Fibroblast of skin of left biceps (primary cell): ENCODE results near the gene PILRB.
A peak's percentile ranks its signal among the peaks of the same experiment; 100 is the strongest.
"Not testable (repeated sequence)": the region's sequence is repeated elsewhere in the genome, so short reads cannot be mapped to it uniquely, and the experiment has no call there.

Experiments used
- DNase-seq, 2 experiments: peaks; one replicate each; pipeline ENCODE4 v3.0.0-alpha.2; 2013; ENCODE audit warnings: low read depth in 2 of 2

The PILRB gene

DNA sequence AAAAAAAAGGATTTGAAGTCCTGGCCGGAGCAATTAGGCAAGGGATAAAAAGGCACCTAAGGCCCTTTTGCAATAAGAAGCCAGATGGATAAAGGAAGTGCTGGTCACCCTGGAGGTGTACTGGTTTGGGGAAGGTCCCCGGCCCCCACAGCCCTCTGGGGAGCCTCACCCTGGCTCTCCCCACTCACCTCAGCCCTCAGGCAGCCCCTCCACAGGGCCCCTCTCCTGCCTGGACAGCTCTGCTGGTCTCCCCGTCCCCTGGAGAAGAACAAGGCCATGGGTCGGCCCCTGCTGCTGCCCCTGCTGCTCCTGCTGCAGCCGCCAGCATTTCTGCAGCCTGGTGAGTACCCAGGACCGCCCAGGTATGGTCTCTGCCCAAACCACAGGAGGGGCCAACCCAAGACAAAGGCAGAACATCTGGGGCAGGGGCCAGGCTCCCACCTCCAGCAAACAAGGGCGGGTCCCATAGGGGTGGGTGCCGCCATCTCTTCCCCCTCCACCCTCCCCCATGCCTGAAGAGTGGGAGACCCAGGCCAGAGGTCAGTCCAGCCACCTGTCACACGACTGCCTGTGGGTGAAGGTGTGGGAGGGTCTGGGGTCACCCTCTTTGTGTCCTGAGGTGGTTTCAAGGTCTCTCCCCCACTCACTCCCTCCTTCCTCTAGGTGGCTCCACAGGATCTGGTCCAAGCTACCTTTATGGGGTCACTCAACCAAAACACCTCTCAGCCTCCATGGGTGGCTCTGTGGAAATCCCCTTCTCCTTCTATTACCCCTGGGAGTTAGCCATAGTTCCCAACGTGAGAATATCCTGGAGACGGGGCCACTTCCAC lies at the start of gene PILRB:
TSS of gene PILRB (plus strand) at position 91 of the 830 bp plus-strand sequence. CDS start at position 277, 186 bp downstream.
- DNase-seq, result no peak

DNA sequence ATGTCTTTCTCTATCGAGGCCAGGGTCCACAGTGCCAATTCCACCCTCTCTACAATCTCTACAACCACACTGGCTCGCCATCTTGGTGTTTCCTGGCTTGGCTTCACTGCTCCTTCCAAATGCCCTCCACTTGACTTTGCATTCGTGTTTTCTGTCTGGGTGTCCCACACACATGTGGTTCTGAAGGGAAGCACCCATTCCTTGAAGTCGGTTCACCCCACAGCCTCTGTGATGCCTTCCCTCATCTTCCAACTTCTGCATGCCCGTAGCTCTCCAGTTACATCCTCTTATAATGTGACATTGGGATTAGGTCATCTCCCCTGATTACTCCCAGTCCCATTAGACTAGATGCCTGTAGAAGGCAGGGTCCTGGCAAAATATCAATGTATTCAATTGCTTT lies 39.6 kb upstream of the PILRB start:
- not testable (repeated sequence) for DNase-seq

DNA sequence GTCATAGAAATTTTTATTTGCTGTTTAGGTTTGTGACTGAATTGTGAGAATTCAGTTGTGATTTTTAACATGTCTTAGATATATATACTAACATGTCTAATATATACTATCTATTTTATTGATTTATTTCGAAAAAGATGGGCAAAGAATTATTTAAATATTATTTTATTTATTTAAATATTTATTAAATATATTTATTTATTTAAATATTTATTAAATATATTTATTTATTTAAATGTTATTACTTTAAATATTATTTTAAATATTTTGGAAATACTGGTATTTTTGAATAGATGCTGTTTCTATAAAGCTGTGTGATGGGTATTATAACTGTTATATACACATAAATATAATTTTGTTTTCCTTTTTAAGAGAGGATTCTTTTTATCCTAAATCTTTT lies 36.3 kb upstream of the PILRB start:
- DNase-seq, result not testable (repeated sequence)

DNA sequence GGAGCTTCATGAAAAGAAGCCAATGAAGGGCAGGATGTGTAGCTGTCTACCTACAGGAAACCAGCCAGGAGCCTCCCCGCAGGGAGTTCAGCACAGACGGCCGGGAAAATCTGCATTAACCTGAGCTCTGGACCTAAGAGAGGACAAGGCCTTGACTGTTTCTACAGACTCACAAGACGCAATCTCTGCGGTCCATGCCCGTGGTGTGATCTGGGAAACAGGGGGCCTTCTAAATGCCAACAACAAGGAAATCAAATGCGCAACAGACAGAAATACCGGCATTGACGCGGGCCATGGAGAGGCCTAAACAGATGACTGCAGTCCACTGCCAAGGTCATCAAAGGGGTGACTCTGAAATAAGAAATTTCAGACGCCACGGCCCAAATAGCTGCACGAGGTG lies 33.7 kb upstream of the PILRB start:
- not testable (repeated sequence) for DNase-seq

DNA sequence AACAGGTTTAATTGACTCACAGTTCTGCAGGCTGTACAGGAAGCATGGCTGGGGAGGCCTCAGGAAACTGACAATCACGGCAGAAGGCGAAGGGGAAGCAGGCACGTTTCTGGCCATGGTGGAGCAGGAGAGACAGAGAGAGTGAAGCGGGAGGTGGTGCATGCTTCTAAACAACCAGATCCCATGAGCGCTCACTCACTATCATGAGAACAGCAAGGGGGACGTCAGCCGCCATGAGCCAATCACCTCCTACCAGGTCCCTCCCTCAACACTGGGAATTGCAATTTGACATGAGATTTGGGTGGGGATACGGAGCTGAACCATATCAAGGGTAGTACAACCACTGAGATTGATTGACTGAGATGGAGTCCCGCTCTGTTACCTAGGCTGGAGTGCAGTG lies 32.2 kb upstream of the PILRB start:
- DNase-seq, result not testable (repeated sequence)

DNA sequence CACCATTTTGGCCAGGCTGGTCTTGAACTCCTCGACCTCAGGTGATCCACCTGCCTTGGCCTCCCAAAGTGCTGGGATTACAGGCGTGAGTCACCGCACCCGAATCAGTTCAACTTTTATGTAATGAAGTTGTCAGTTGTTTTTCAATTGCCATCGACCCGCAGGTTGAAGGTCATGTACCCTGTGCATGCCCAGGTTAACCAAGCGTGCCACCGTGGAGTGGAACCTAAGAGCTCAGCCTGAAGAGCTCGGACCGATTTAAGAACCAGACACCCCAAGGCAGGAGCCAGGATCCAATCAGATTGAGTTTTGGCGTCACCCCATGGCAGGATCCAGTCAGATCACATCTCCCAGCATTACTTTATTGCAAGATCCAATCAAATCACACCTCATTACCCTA lies 31.0 kb upstream of the PILRB start:
- not testable (repeated sequence) for DNase-seq

DNA sequence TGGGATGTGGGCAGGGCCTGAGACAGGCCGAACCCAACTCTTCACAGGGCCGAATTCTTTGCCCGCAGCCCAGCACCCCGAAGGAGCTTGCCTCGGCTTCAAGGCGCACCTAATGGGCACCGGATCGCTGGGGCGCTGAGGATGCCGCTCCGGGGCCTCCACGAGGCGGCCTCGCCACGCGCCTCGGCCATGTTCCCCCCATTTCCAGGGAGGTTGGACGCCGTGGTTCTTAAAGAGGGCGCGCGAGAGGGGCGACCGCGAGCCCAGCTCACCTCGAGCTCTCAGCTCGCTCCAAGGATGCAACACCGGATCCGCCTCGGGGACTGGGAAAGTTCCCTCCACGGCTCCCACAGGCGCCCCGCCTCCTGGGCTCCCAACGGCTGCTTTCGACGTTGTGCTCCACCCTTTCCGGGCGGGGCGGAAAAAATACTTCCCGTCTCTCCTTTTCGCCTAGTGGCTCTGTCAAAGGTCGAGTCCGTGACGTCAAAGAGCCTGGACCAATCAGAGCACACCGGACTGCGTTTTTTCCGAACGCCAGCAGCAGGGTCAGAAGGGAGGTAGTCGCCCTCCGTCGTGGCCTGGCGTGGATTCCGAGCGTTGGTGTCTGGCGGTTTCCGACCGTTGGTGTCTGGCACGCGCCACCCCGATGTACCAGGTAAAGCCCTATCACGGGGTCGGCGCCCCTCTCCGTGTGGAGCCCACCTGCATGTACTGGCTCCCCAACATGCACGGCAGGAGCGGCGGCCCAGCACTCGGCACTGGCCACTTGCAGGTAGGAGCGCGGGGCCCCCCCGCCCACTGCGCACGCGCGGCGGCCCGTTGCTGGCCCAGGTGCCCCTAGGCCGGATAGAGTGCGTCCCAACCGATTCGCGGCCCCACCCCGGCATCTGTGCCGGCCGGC lies 22.1 kb upstream of the PILRB start:
- DNase-seq, result peak; percentile 65 to 67

DNA sequence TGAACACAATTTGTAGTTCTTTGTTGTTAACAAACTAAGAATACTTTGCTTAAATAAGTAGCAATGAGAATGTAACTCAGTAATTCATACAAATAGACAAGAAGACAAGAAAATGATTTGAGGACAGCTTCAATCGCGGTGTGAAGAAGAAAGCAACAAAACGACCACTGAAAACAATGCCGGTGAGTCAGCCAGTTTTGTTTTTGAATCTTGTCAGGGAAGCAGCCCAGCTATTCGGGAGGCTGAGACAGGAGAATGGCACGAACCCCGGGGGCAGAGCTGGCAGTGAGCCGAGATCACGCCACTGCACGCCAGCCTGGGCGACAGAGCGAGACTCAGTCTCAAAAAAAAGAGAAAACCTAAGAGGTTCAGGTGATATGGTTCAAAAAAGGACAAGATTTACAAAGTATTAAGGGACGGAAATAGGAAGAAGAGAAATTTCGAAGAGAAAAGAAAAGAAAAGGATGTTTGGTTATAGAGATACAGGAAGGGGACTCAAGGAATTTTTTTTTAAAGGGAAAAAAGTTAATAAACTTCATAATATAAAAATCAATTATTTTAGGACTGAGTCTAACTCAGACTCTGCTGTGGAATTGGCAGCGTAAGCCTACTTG lies 19.7 kb upstream of the PILRB start:
- DNase-seq, result not testable (repeated sequence)

DNA sequence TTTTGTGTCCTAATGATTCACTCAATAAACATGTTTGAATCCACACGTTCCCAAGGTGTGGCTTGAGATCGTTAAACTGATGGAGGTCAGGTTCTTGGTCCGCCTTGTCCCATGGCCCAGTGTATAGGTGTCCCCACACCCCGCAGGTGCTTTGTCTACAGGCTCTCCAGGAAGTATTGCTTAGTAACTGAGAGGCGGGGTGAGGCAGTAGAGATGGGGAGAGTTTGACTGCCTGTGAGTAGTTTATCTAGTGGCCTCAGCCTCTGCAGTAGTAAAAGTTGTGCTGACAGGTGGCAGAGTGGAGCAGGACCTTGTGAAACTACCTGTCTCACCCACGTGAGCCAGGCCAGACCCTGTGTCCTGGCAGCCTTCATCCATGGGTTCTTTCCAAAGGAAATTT lies 16.6 kb upstream of the PILRB start:
- DNase-seq, result not testable (repeated sequence)

DNA sequence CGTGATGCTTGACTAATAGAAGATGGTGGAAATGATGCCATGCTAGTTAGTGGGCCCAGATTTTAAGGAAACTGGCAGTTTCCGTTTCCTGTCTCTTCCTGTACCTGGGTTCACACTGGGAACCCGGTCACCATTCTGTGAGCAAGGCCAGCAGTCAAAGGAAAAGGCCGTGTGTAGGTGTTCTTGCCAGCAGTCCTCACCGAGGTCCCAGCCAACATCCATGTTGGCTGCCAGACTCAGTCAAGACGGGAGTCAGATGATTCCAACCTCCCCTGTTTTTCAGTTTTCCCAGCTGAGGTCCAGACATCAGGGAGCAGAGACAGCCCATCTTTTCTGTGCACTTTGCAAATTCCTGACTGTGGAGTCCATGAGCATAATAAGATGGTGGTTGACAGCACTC lies 15.2 kb upstream of the PILRB start:
- DNase-seq, result no peak

DNA sequence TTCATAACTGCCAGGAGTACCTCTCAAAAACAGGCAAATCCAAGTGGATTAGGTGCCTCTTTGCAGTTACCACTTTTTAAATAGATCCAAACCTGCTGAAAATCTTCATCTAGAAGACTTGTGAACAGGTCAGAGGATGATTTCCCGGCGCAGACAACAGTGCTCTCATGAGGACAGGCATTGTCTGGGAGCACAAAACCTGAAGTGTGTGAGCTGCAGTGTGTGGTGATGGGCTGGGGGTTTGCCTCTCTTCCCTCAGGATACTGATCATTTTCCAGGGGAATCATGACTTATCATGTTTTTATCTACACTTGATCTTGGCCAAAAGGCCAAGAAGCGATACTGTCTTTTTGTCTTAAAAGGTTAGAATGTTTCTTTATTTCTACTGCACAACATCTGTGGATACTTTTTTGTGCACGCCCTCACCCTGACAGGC lies 13.8 kb upstream of the PILRB start:
- DNase-seq, result not testable (repeated sequence)

DNA sequence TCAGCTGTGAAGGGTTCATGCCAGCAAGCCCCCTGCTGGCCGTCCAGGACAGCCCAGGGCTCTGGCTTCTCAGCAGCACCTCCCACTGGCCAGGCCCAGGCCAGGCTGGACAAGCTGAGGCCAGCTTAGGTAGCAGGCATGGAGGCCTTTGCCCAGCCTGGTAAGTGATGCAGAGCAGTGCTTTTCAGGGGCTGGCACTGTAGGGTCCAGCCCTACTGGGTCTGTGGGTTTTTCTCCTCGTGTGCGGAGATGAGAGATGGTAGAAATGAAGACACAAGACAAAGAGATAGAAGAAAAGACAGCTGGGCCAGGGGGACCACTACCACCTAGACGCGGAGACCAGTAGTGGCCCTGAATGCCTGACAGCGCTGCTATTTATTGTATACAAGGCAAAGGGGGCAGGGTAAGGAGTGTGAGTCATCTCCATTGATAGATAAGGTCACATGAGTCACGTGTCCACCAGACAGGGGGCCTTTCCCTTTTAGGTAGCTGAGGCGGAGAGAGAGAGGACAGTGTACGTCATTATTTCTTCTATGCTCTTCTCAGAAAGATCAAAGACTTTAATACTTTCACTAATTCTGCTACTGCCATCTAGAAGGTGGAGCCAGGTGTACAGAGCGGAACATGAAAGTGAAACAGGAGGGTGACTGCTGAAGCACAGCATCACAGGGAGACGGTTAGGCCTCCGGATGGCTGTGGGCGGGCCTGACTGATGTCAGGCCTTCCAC lies 13.2 kb upstream of the PILRB start:
- not testable (repeated sequence) for DNase-seq

DNA sequence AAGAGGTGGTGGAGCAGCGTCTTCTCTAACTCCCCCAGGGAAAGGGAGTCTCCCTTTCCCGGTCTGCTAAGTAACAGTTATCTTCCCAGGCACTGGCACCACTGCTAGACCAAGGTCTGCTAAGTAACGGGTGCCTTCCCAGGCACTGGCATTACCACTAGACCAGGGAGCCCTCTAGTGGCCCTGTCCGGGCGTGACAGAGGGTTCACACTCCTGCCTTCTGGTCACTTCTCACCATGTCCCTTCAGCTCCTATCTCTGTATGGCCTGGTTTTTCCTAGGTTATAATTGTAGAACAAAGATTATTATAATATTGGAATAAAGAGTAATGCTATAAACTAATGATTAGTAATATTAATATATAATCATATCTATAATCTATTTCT lies 12.6 kb upstream of the PILRB start:
- DNase-seq, result not testable (repeated sequence)

DNA sequence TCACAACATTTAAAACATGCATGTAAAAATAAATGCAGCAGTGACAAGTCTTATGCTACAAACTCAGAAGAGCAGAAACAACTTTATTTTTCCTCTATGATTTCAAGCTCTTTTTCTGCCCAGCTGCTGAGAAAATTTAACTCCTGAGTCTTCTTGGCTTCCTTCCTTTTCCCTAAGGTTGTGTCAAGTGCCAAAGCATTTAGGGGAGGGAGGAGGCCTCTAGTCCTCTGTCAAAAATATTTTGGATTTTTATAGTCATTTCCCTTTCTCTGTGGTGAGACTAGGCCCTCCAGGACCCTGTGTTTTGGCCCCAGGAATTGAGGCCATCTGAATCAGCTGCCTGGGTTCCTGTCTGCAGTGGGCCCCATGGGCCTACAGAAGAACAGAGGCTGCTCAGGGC lies 11.0 kb upstream of the PILRB start:
- DNase-seq, result no peak

DNA sequence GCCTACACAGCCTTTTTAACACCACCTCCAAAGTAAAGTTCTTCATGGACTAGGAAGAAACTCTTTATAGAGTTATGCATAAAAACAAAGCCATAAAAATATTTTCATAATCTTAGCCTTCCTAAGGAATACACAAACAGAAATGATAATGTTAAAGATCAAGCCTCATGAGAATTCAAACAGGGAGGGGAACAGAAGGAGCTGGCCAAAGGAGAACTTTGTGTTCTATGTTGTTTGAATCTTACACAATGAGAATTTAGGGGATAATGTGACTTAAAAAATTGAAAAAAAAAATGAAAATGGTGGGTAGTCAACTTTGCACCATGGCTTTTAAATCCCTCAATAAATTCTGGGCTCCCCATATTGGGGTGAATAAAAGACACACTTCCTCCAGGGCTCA lies 9.1 kb upstream of the PILRB start:
- DNase-seq, result no peak

DNA sequence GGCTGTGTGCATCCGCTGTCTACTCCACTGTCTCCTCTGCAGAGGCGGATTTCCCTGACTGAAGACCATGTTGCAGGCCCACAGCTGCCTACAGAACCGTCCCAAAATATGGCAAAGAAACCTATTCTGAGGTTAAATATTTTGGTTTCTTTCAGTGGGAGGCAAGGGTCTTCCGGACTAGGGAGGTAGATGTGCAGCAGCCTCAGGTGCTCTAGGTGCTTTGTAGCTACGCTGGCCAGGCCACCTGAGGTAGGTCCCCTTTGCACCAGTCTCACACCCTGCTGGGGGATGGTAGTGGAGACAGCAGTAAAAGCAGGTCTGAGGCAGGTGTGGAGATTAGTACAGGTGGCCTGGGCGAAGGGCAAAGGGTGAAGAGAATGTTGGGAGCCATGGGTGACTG lies 8.2 kb upstream of the PILRB start:
- DNase-seq, result no peak

DNA sequence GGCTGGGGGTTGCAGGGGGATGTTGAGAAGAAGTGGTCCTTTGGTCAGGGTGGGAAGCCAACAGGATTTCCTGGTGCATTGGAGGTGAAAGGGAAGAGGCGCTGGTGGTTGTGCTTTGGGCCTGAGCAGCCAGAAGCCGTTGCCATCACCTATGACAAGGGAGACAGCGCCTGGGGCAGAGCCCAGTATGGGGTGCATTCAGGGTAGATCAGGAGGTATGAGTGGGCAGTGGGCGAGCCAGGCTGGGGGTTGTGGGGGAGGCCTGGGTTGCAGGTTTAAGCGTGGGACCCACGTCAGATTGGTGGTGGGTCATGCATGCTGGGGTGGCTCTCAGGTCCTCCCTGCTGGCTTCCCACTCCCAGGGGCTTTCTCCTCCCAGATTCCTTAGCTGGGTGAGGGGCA lies 6.3 kb upstream of the PILRB start:
- DNase-seq, result no peak

DNA sequence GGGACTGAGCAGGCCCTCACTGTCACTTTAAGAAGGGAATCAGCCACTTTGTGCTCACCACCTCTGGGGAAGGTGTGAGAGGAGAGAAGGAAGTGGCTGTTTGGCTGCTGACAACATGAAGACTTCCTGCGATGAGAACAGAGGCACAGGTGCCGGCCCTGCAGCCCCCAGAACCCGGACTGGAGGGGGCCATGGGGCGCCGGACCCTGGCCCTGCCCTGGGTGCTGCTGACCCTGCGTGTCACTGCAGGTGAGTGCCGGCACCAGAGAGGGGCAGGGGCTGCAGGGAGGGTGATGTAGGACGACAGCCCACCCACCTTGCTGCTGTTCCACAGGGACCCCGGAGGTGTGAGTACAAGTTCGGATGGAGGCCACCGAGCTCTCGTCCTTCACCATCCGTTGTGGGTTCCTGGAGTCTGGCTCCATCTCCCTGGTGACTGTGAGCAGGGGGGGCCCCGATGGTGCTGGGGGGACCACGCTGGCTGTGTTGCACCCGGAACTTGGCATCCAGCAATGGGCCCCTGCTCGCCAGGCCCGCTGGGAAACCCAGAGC lies 5.6 kb upstream of the PILRB start:
- DNase-seq, result not testable (repeated sequence)

DNA sequence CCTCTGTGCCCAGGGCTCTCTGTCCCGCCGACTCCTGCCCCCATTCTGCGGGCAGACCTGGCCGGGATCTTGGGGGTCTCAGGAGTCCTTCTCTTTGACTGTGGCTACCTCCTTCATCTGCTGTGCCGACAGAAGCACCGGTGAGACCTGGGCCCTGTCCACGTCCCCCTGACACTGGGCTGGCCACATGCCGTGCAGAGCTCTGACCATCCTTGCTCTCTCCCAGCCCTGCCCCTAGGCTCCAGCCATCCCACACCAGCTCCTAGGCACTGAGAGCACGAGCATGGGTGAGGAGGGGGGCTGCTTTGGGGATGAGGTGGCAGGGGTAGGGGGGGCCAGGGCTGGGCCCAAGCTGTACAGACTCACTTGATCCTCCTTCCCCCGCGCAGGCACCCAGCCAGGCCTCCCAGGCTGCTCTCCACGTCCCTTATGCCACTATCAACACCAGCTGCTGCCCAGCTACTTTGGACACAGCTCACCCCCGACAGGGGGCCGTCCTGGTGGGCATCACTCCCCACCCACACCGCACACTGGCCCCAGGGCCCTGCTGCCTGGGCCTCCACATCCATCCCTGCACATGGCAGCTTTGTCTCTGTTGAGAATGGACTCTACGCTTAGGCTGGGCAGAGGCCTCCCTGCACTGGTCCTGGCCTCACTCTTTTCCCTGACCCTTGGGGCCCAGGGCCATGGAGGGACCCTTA lies 4.8 kb upstream of the PILRB start:
- DNase-seq, result no peak

DNA sequence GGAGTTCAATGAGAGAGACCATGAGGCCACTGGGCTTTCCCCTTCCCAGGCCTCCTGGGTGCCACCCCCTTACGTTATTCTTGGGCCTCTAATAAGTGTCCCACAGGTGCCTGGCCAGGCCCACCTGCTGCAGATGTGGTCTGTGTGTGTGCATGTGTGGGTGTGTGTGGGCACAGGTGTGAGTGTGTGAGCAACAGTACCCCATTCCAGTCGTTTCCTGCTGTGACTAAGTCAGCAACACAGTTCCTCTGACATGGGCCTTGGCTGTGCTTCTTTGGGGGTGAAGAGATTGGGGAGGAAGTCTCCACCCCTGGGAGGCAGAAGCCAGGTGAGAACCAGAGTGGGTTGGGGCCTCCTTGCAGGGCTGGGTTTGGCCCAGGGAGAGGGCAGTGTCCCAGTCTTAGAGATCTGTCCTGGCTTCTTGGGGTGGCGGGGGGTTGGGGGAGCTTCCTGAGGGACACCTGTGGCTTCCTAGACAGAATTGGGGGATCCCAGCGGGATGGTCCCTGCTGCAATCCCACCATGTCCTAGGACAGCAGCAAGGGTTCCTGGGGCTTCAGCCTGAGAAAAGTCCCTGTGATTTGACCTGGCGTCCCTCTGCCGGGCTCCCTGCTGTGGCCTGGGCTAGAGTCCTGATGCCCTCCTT lies 4.1 kb upstream of the PILRB start:
- DNase-seq, result no peak
